Measurements from ENCODE around the gene CEMIP.

CEMIP gene

GRCh38 chr15:80854104-80854503, 74.9 kb downstream of the CEMIP start:
- no peak for DNase-seq

- DNase-seq = no peak
These were observed 76.0 kb downstream of the CEMIP start for GRCh38 chr15:80855206-80855605.

- no peak for DNase-seq
These were observed 77.2 kb downstream of the CEMIP start for GRCh38 chr15:80856400-80856799.

GRCh38 chr15:80856809-80857377, 77.7 kb downstream of the CEMIP start:
- DNase-seq = no peak

GRCh38 chr15:80861731-80862170, 82.6 kb downstream of the CEMIP start:
- DNase-seq = no peak

GRCh38 chr15:80864666-80865065, 85.5 kb downstream of the CEMIP start:
- DNase-seq = no peak

- no peak for DNase-seq
These were observed 87.8 kb downstream of the CEMIP start for GRCh38 chr15:80866936-80867335.

- no peak for DNase-seq
These were observed 91.2 kb downstream of the CEMIP start for GRCh38 chr15:80870366-80870765.

- DNase-seq = no peak
These were observed 91.7 kb downstream of the CEMIP start for GRCh38 chr15:80870893-80871292.

- DNase-seq = no peak
These were observed 92.7 kb downstream of the CEMIP start for GRCh38 chr15:80871858-80872257.

GRCh38 chr15:80873366-80873952, 94.3 kb downstream of the CEMIP start:
- DNase-seq = no peak

GRCh38 chr15:80875568-80876347, 96.6 kb downstream of the CEMIP start:
- DNase-seq = no peak

GRCh38 chr15:80876348-80876674, 97.1 kb downstream of the CEMIP start:
- DNase-seq = no peak

GRCh38 chr15:80878242-80878866, 99.2 kb downstream of the CEMIP start:
- DNase-seq = no peak

- no peak for DNase-seq
These were observed 99.7 kb downstream of the CEMIP start for GRCh38 chr15:80878867-80879250.

- DNase-seq = no peak
These were observed 100.9 kb downstream of the CEMIP start for GRCh38 chr15:80880086-80880485.

- no peak for DNase-seq
These were observed 104.5 kb downstream of the CEMIP start for GRCh38 chr15:80883641-80884040.

- no peak for DNase-seq
These were observed 105.9 kb downstream of the CEMIP start for GRCh38 chr15:80885016-80885579.

GRCh38 chr15:80887148-80887547, 108.0 kb downstream of the CEMIP start:
- DNase-seq = no peak

- DNase-seq = no peak
These were observed 109.7 kb downstream of the CEMIP start for GRCh38 chr15:80888846-80889245.

GRCh38 chr15:80890341-80891005, 111.3 kb downstream of the CEMIP start:
- DNase-seq = no peak

GRCh38 chr15:80891006-80891405, 111.8 kb downstream of the CEMIP start:
- DNase-seq = no peak

GRCh38 chr15:80892414-80892813, 113.2 kb downstream of the CEMIP start:
- DNase-seq = no peak

All from activated T-cell treated with anti-CD3 and anti-CD28 coated beads for 4 hours (primary cell).